LNCaP clone FGC (cell line): ENCODE results near the gene CXADR.

ENCODE experiments used
- DNase-seq: peaks from one replicate; pipeline ENCODE4 v3.0.0-alpha.2; 2011; ENCODE audit warnings: low read depth
- H3K4me3 ChIP-seq: 2 replicates; pipeline ENCODE4 v1.5.1; 2011; ENCODE audit warnings: mild to moderate bottlenecking, low read depth, low read length, control low read depth
- TF ChIP-seq, protein P1 (sequence below): IDR thresholded peaks from 2 replicates; pipeline ENCODE4 v1.5.1; 2012; ENCODE audit warnings: mild to moderate bottlenecking; ENCODE audit not compliant: control insufficient read depth, insufficient read depth; ENCODE audit errors: extremely low read depth

The CXADR gene

DNA sequence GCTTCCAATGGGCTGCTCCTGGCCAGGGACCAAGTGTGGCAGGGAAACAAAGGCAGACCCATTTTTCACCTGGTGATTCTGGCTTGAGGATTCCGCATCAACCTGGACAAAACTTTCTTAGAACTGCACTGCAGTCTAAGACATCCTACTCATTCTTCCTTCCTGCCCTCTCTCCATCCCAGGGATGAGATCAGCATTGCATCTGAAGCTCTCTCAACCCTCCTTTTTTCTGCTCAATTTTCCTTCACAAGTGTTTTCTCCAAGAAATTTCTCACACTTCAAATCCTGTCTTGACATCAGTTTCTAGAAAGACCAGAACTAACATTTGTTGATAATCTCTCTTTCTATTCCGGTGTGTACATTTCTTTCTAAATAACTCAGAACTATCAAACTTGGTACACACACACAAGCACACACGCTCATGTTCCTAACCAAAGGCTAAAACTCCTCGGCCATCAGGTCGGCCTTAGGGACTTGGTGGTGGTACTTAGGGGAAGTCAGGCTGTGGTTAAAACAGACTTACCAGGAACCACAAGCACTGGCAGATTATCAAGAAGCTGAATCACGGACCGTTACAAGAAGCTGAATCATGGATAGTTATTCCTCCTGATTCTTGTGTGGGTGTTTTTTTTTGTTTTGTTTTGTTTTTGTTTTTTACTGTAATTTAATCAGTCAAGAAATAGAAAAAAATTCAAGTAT lies 21.0 kb upstream of the CXADR start:
- no peak overlapping the region for H3K4me3 ChIP-seq
- TF ChIP-seq, protein P1, sequence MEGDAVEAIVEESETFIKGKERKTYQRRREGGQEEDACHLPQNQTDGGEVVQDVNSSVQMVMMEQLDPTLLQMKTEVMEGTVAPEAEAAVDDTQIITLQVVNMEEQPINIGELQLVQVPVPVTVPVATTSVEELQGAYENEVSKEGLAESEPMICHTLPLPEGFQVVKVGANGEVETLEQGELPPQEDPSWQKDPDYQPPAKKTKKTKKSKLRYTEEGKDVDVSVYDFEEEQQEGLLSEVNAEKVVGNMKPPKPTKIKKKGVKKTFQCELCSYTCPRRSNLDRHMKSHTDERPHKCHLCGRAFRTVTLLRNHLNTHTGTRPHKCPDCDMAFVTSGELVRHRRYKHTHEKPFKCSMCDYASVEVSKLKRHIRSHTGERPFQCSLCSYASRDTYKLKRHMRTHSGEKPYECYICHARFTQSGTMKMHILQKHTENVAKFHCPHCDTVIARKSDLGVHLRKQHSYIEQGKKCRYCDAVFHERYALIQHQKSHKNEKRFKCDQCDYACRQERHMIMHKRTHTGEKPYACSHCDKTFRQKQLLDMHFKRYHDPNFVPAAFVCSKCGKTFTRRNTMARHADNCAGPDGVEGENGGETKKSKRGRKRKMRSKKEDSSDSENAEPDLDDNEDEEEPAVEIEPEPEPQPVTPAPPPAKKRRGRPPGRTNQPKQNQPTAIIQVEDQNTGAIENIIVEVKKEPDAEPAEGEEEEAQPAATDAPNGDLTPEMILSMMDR = no peak
- DNase-seq = no peak

DNA sequence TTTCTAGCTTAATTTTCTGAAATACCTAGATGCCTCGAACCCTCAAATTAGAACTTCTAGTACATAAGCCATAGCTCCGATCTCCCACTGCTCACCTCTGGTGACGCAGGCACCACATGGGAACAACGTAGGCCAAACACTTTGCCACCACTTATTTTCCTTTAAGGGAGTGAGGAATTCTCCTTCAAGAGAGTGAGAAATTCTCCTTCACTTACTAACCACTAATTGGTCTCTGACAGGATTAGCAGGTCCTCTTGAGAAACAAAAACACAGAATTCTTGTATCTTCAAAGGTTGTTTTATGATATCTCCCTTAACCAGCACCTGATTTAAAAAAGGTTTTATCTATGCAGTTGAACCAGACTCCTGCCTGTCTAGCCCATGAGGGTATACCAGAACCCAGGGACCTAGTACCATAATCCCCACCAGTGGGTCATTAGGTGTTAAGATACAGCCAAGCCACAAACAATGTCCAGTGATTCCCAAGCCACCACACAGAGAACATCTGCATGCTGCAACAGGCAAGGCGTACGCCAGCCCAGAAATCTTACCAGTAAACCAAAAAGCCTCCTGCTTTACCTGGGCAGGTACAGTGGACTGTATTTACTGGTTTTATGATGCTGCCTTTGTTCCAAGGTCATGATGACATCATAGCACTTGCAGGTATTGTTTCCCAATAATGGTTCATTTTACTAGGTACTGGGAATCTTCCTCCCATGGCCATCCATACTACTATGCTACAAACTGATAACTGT lies 20.3 kb upstream of the CXADR start:
- TF ChIP-seq, protein P1 = no peak
- DNase-seq = no peak
- H3K4me3 ChIP-seq = no peak overlapping the region

DNA sequence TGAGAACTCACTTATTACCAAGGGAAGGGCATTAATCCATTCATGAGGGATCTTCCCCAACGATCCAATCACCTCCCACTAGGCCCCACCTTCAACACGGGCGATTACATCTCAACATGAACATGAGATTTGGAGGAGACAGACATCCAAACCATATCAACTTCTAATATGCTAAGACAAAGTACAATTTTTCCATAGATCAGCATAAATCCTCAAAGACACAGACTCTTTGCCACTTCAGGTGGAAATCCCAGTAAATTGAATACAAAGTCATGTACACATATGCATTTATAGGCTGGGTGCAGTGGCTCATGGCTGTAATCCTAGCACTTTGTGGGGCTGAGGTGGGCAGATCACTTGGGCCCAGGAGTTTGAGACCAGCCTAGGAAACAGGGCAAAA lies 18.8 kb upstream of the CXADR start:
- TF ChIP-seq, protein P1 = no peak
- H3K4me3 ChIP-seq = no peak overlapping the region
- no peak for DNase-seq

DNA sequence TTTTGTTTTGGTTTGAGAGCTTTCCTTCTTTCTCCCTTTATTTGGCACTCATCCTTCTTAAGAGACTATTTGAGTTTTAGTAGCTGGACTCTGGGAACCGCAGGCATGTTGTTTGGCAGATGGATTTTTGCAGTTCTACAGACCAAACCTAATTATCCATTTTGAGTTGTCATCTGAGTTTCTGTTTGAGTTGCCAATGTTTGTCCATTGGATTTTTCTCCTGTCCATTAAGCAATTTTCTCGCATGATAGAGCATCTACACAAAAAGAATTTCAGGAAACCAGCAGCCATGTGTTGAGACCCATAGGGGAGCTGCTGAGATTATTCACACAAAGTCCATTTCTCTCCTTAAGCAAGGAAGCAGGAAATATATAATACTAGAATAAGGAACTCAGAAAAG lies 17.2 kb upstream of the CXADR start:
- no peak for DNase-seq
- TF ChIP-seq, protein P1 = no peak
- no peak overlapping the region for H3K4me3 ChIP-seq

DNA sequence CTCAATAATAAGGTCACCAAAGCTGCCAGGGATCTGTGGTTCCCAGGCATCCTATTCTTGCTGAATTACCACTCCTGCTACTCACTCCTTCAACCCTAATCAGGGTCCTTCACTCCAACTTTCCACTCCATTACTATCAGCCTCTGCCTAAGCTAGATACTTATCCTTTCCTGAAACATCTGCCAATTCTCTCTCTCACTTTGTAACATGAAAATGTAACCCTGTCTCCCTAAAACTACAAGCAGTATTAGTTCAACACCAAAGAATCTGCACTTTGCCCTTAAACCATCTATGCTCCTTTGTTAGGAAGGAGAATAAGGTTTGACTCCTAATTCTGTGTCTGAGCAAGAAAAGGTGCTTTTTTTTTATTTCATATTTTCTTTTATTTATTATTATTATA lies 15.5 kb upstream of the CXADR start:
- TF ChIP-seq, protein P1 = no peak
- H3K4me3 ChIP-seq = no peak overlapping the region
- DNase-seq = no peak

DNA sequence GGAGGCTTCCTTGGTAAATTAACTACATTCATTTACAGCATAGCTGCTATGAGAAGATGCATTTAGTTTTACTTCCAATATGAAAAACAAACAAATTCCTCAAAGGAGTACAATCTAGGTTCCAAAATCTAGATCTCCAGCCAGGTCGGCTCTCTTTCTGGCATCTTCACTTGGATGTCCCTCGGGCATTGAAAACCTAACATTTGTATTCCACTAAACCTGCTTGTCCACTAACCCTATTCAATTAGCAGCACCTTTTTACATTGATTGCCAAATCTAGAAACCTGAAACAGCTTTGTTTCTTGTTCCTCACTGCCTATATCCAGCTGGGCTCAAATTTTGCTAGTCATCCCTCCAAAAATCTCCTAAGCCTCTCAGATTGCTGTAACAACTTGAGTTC lies 14.3 kb upstream of the CXADR start:
- TF ChIP-seq, protein P1 = no peak
- no peak overlapping the region for H3K4me3 ChIP-seq
- peak; percentile 76 for DNase-seq
